Measurements from ENCODE around the gene EML1. TPM values are rescaled to one million over a fixed set of nuclear protein-coding genes. Genes with fewer than 3 reads are reported as not detected.
A peak's percentile ranks its signal among the peaks of the same experiment; 100 is the strongest.

EML1 gene
- total RNA-seq, 5 donors from 2014 or later (not counting 1 experiment from before 2014, with no cell fraction given): 0.53 to 1.4 (median 0.60) TPM; not detected in 2

GRCh38 chr14:99981806-99982205 is 188.6 kb downstream of the EML1 start:
- Histone ChIP-seq H3K27ac (ENCODE audit: low read length) (no peak overlapping the region), H3K9me3 (no peaks in the 10 kb centered on the region), H3K4me3 (ENCODE audit: control insufficient read depth in 1 of 2, extremely low read depth in 1 of 2, low read length in 1 of 2) (no peak overlapping the region), H3K36me3 (ENCODE audit: control insufficient read depth in 2 of 2, extremely low read depth in 1 of 2, insufficient read depth in 1 of 2, low read length in 1 of 2) (no peaks in the 10 kb centered on the region), H3K27me3 (replicated peaks in 1 of 2; ENCODE audit: control insufficient read depth in 2 of 2, extremely low read depth in 1 of 2, insufficient read depth in 2 of 2, low read length in 1 of 2) (no peaks in the 10 kb centered on the region), H3K4me1 (ENCODE audit: control insufficient read depth in 1 of 2, extremely low read depth in 1 of 2, insufficient read depth in 2 of 2, low read length in 2 of 2) (peaks cover 0 to 16% of the 10 kb centered on the region in 2 experiments)
- Mint-ChIP-seq H3K4me1 (peaks cover 8 to 14% (median 13%) of the 10 kb centered on the region in 3 donors), H3K9me3 (peaks cover 0 to 5% (median 0%) of the 10 kb centered on the region in 3 donors), H3K27me3 (no peaks in the 10 kb centered on the region), H3K27ac (no peak overlapping the region), H3K4me3 (no peak overlapping the region), H3K36me3 (peaks cover 5% of the 10 kb centered on the region)
- DNase-seq (no peak), ATAC-seq (replicated peaks in 1 of 4) (no peak)
- CTCF ChIA-PET: interaction anchor here (0.9 to 3.9 kb wide), 7 partner anchors 10 to 211 kb away, joined by 3 to 24 read pairs (median 8); no protein-coding TSS in a partner anchor
- POLR2A ChIA-PET: no interaction called here
- WGBS (ENCODE audit: insufficient coverage): 84% methylated on average over 3 of the region's 5 CpGs

- Mint-ChIP-seq H3K36me3 (peaks cover 5% of the 10 kb centered on the region), H3K9me3 (peaks cover 0 to 5% (median 0%) of the 10 kb centered on the region in 3 donors), H3K4me1 (peaks cover 8 to 14% (median 13%) of the 10 kb centered on the region in 3 donors), H3K4me3 (no peak overlapping the region), H3K27ac (no peak overlapping the region), H3K27me3 (no peaks in the 10 kb centered on the region)
- 31% methylated on average over 4 of the region's 5 CpGs for WGBS (ENCODE audit: insufficient coverage)
- Histone ChIP-seq H3K4me3 (ENCODE audit: control insufficient read depth in 1 of 2, extremely low read depth in 1 of 2, low read length in 1 of 2) (no peak overlapping the region), H3K27me3 (replicated peaks in 1 of 2; ENCODE audit: control insufficient read depth in 2 of 2, extremely low read depth in 1 of 2, insufficient read depth in 2 of 2, low read length in 1 of 2) (no peaks in the 10 kb centered on the region), H3K9me3 (no peaks in the 10 kb centered on the region), H3K4me1 (ENCODE audit: control insufficient read depth in 1 of 2, extremely low read depth in 1 of 2, insufficient read depth in 2 of 2, low read length in 2 of 2) (peaks cover 0 to 16% of the 10 kb centered on the region in 2 experiments), H3K36me3 (ENCODE audit: control insufficient read depth in 2 of 2, extremely low read depth in 1 of 2, insufficient read depth in 1 of 2, low read length in 1 of 2) (no peaks in the 10 kb centered on the region), H3K27ac (ENCODE audit: low read length) (no peak overlapping the region)
- peak; percentile 29 to 86 (median 52) for DNase-seq
- ATAC-seq (replicated peaks in 1 of 4): peak; percentile 94 to 95 (median 94)
- POLR2A ChIA-PET: no interaction called here
- CTCF ChIA-PET: interaction anchor here (0.6 to 3.9 kb wide), 15 partner anchors 8 to 210 kb away, joined by 3 to 24 read pairs (median 5); partner anchors contain the start of gene DEGS2 (in 1 of the 2)
These were observed 189.5 kb downstream of the EML1 start for GRCh38 chr14:99982537-99983250.

GRCh38 chr14:99983251-99984015 is 190.2 kb downstream of the EML1 start:
- Histone ChIP-seq H3K27me3 (replicated peaks in 1 of 2; ENCODE audit: control insufficient read depth in 2 of 2, extremely low read depth in 1 of 2, insufficient read depth in 2 of 2, low read length in 1 of 2) (no peaks in the 10 kb centered on the region), H3K9me3 (no peaks in the 10 kb centered on the region), H3K36me3 (ENCODE audit: control insufficient read depth in 2 of 2, extremely low read depth in 1 of 2, insufficient read depth in 1 of 2, low read length in 1 of 2) (no peaks in the 10 kb centered on the region), H3K4me3 (ENCODE audit: control insufficient read depth in 1 of 2, extremely low read depth in 1 of 2, low read length in 1 of 2) (no peak overlapping the region), H3K27ac (ENCODE audit: low read length) (no peak overlapping the region), H3K4me1 (ENCODE audit: control insufficient read depth in 1 of 2, extremely low read depth in 1 of 2, insufficient read depth in 2 of 2, low read length in 2 of 2) (peaks cover 0 to 16% of the 10 kb centered on the region in 2 experiments)
- ATAC-seq (replicated peaks in 1 of 4) (no peak), DNase-seq (no peak)
- Mint-ChIP-seq H3K4me1 (peaks cover 8 to 14% (median 13%) of the 10 kb centered on the region in 3 donors), H3K36me3 (peaks cover 5% of the 10 kb centered on the region), H3K27ac (peak overlapping the region; percentile 8 to 37), H3K9me3 (peaks cover 0 to 5% (median 0%) of the 10 kb centered on the region in 3 donors), H3K27me3 (no peaks in the 10 kb centered on the region), H3K4me3 (no peak overlapping the region)
- 95% methylated on average over 3 of the region's 4 CpGs for WGBS (ENCODE audit: insufficient coverage)
- ChIA-PET POLR2A (interaction anchor here in 1 of 2 donors (0.6 kb wide), 1 partner anchor 89 kb away, joined by 3 read pairs; no protein-coding TSS in a partner anchor), CTCF (interaction anchor here (0.5 to 3.9 kb wide), 15 partner anchors 8 to 210 kb away, joined by 3 to 24 read pairs (median 3); partner anchors contain the start of gene DEGS2 (in 1 of the 2))

- DNase-seq: no peak
- ChIA-PET CTCF (interaction anchor here (0.5 to 3.9 kb wide), 5 partner anchors 20 to 124 kb away, joined by 3 to 20 read pairs (median 5); no protein-coding TSS in a partner anchor), POLR2A (interaction anchor here in 1 of 2 donors (0.6 kb wide), 1 partner anchor 211 kb away, joined by 3 read pairs; no protein-coding TSS in a partner anchor)
- H3K4me1 Mint-ChIP-seq: peaks cover 8 to 14% (median 13%) of the 10 kb centered on the region in 3 donors
- H3K27ac Mint-ChIP-seq: peak overlapping the region; percentile 8 to 37
- peaks cover 0 to 5% (median 0%) of the 10 kb centered on the region in 3 donors for H3K9me3 Mint-ChIP-seq
- no peaks in the 10 kb centered on the region for H3K36me3 ChIP-seq (ENCODE audit: control insufficient read depth in 2 of 2, extremely low read depth in 1 of 2, insufficient read depth in 1 of 2, low read length in 1 of 2)
- no peaks in the 10 kb centered on the region for H3K9me3 ChIP-seq
- H3K27me3 Mint-ChIP-seq: no peaks in the 10 kb centered on the region
- H3K4me3 Mint-ChIP-seq: no peak overlapping the region
- H3K4me3 ChIP-seq (ENCODE audit: control insufficient read depth in 1 of 2, extremely low read depth in 1 of 2, low read length in 1 of 2): no peak overlapping the region
- H3K27ac ChIP-seq (ENCODE audit: low read length): no peak overlapping the region
- H3K36me3 Mint-ChIP-seq: peaks cover 5% of the 10 kb centered on the region
- H3K27me3 ChIP-seq (replicated peaks in 1 of 2; ENCODE audit: control insufficient read depth in 2 of 2, extremely low read depth in 1 of 2, insufficient read depth in 2 of 2, low read length in 1 of 2): no peaks in the 10 kb centered on the region
- ATAC-seq (replicated peaks in 1 of 4): no peak
- WGBS (ENCODE audit: insufficient coverage): 100% methylated on average over 1 of the region's 3 CpGs
- H3K4me1 ChIP-seq (ENCODE audit: control insufficient read depth in 1 of 2, extremely low read depth in 1 of 2, insufficient read depth in 2 of 2, low read length in 2 of 2): peaks cover 0 to 16% of the 10 kb centered on the region in 2 experiments
These were observed 190.8 kb downstream of the EML1 start for GRCh38 chr14:99984036-99984435.

GRCh38 chr14:99986396-99986795 is 193.2 kb downstream of the EML1 start:
- DNase-seq: no peak
- ChIA-PET CTCF (interaction anchor here in 1 of 2 donors (0.5 to 0.6 kb wide), 2 partner anchors 15 to 97 kb away, joined by 3 to 4 read pairs; no protein-coding TSS in a partner anchor), POLR2A (no interaction called here)
- Histone ChIP-seq H3K4me1 (ENCODE audit: control insufficient read depth in 1 of 2, extremely low read depth in 1 of 2, insufficient read depth in 2 of 2, low read length in 2 of 2) (peaks cover 0 to 16% of the 10 kb centered on the region in 2 experiments), H3K27me3 (replicated peaks in 1 of 2; ENCODE audit: control insufficient read depth in 2 of 2, extremely low read depth in 1 of 2, insufficient read depth in 2 of 2, low read length in 1 of 2) (no peaks in the 10 kb centered on the region), H3K4me3 (ENCODE audit: control insufficient read depth in 1 of 2, extremely low read depth in 1 of 2, low read length in 1 of 2) (no peak overlapping the region), H3K36me3 (ENCODE audit: control insufficient read depth in 2 of 2, extremely low read depth in 1 of 2, insufficient read depth in 1 of 2, low read length in 1 of 2) (no peaks in the 10 kb centered on the region), H3K9me3 (no peaks in the 10 kb centered on the region), H3K27ac (ENCODE audit: low read length) (no peak overlapping the region)
- no peak overlapping the region for H3K27ac Mint-ChIP-seq
- whole genome bisulfite sequencing (ENCODE audit: insufficient coverage): 80% methylated on average over 1 of the region's 2 CpGs
- peaks cover 5% of the 10 kb centered on the region for H3K36me3 Mint-ChIP-seq
- peaks cover 0 to 5% (median 0%) of the 10 kb centered on the region in 3 donors for H3K9me3 Mint-ChIP-seq
- H3K4me3 Mint-ChIP-seq: no peak overlapping the region
- no peaks in the 10 kb centered on the region for H3K27me3 Mint-ChIP-seq
- ATAC-seq (replicated peaks in 1 of 4): no peak
- H3K4me1 Mint-ChIP-seq: peaks cover 8 to 14% (median 13%) of the 10 kb centered on the region in 3 donors

GRCh38 chr14:99989032-99989431 is 195.8 kb downstream of the EML1 start:
- Mint-ChIP-seq H3K4me3 (no peak overlapping the region), H3K36me3 (peaks cover 5% of the 10 kb centered on the region), H3K9me3 (peaks cover 0 to 5% (median 0%) of the 10 kb centered on the region in 3 donors), H3K27ac (no peak overlapping the region), H3K27me3 (no peaks in the 10 kb centered on the region), H3K4me1 (peaks cover 0 to under 1% (median 0%) of the 10 kb centered on the region in 3 donors)
- DNase-seq (no peak), ATAC-seq (replicated peaks in 1 of 4) (no peak)
- ChIA-PET POLR2A (no interaction called here), CTCF (no interaction called here)
- no peaks in the 10 kb centered on the region for H3K27me3 ChIP-seq (replicated peaks in 1 of 2; ENCODE audit: control insufficient read depth in 2 of 2, extremely low read depth in 1 of 2, insufficient read depth in 2 of 2, low read length in 1 of 2)
- no peaks in the 10 kb centered on the region for H3K9me3 ChIP-seq
- H3K27ac ChIP-seq (ENCODE audit: low read length): no peak overlapping the region
- no peaks in the 10 kb centered on the region for H3K4me1 ChIP-seq (ENCODE audit: control insufficient read depth in 1 of 2, extremely low read depth in 1 of 2, insufficient read depth in 2 of 2, low read length in 2 of 2)
- no CpG with 5 or more reads among the region's 3 CpGs for WGBS (ENCODE audit: insufficient coverage)
- no peak overlapping the region for H3K4me3 ChIP-seq (ENCODE audit: control insufficient read depth in 1 of 2, extremely low read depth in 1 of 2, low read length in 1 of 2)
- H3K36me3 ChIP-seq (ENCODE audit: control insufficient read depth in 2 of 2, extremely low read depth in 1 of 2, insufficient read depth in 1 of 2, low read length in 1 of 2): no peaks in the 10 kb centered on the region
